ENCODE results near the gene LRRC18.

Gene LRRC18

DNA sequence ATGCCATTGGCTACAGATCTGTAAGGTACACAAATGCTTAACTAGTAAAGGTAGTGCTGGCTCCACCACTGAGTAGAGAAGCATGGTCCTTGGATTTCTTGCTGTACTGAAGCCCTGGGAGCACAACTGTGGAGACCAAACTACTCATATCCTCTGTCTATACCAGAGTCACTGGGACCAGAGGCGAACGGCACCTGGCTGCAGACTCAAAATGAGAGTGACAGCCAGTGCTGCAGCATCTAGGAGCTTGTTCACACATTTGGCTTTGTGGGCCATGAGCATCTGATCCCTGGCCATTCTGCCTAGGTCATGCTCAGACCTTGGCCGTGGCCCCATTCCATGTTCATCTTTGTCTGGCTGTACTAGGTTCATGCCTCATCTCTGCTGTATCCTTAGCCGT, 31.9 kb downstream of the LRRC18 start:
- CTCF ChIA-PET, result interaction anchor here (0.5 to 0.7 kb wide), 2 partner anchors 11 to 66 kb away, joined by 3 read pairs; no protein-coding TSS in a partner anchor

DNA sequence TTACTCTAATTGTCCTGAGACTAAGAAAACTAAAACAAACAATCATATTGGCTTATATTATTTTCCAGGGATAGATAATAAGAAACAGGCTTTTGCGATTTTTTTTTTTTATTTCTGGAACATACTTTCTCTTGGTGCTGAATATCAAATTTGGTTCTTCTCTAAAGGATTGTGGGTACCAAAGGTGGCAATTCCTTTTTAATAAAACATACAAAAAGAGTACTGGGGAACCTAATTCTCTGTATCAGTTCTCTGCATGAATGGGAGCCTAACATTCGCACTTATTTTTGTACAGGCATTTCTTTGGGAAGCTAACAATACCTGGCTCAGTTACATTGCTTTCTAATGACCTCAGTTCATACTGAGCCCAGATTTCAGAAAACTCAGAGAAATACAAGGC, 32.8 kb downstream of the LRRC18 start:
- no peak overlapping the region for H3K27ac ChIP-seq
- TF ChIP-seq, protein P1, sequence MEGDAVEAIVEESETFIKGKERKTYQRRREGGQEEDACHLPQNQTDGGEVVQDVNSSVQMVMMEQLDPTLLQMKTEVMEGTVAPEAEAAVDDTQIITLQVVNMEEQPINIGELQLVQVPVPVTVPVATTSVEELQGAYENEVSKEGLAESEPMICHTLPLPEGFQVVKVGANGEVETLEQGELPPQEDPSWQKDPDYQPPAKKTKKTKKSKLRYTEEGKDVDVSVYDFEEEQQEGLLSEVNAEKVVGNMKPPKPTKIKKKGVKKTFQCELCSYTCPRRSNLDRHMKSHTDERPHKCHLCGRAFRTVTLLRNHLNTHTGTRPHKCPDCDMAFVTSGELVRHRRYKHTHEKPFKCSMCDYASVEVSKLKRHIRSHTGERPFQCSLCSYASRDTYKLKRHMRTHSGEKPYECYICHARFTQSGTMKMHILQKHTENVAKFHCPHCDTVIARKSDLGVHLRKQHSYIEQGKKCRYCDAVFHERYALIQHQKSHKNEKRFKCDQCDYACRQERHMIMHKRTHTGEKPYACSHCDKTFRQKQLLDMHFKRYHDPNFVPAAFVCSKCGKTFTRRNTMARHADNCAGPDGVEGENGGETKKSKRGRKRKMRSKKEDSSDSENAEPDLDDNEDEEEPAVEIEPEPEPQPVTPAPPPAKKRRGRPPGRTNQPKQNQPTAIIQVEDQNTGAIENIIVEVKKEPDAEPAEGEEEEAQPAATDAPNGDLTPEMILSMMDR (conservative IDR thresholded peaks at IDR 0.05; ENCODE audit: low read depth), result no peak
- CTCF ChIA-PET, result interaction anchor here (0.5 to 0.7 kb wide), 2 partner anchors 10 to 749 kb away, joined by 3 to 5 read pairs; no protein-coding TSS in a partner anchor
- POLR2A ChIA-PET (ENCODE audit: low non-redundant PET), result no interaction called here
- no peak for DNase-seq (ENCODE audit: low spot score)

More for the DNA sequence above, 31.9 kb downstream of the LRRC18 start:
- no peak overlapping the region for H3K27ac ChIP-seq
- no peak for DNase-seq (ENCODE audit: low spot score)
- POLR2A ChIA-PET (ENCODE audit: low non-redundant PET), result no interaction called here
- TF ChIP-seq, protein P1 (conservative IDR thresholded peaks at IDR 0.05; ENCODE audit: low read depth), result no peak

- TF ChIP-seq, protein P1 (conservative IDR thresholded peaks at IDR 0.05; ENCODE audit: low read depth), result no peak
These were observed 34.3 kb downstream of the LRRC18 start for GRCh38 chr10:48905311-48905710.

GRCh38 chr10:48904861-48905260, 34.8 kb downstream of the LRRC18 start:
- POLR2A ChIA-PET (ENCODE audit: low non-redundant PET), result no interaction called here
- DNase-seq (ENCODE audit: low spot score), result no peak
- no peak overlapping the region for H3K27ac ChIP-seq
- TF ChIP-seq, protein P1 (conservative IDR thresholded peaks at IDR 0.05; ENCODE audit: low read depth), result no peak
- CTCF ChIA-PET, result no interaction called here

More at GRCh38 chr10:48905311-48905710, 34.3 kb downstream of the LRRC18 start:
- CTCF ChIA-PET, result no interaction called here
- POLR2A ChIA-PET (ENCODE audit: low non-redundant PET), result no interaction called here
- no peak for DNase-seq (ENCODE audit: low spot score)
- H3K27ac ChIP-seq, result no peak overlapping the region

DNA sequence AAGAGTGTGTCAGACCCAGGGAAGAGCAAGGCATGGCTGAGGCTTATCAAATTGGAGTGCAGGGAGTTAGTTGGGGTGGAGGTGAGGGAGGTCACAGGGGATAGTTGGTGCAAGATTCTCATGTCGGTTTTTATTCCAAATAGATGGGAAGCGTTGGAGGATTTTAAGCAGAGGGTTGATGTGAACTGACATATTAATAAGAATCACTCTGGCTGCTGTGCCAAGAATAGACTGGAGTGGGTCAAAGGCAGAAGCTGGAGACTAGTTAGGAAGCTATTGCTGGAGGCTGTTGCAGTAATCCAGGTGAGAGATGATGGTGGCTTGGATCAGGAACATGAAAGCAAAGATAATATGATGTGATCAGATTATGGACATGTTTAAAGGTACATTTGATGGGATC, 36.5 kb downstream of the LRRC18 start:
- ChIA-PET CTCF (no interaction called here), POLR2A (ENCODE audit: low non-redundant PET) (no interaction called here)
- no peak for DNase-seq (ENCODE audit: low spot score)
- H3K27ac ChIP-seq, result no peak overlapping the region
- TF ChIP-seq, protein P1 (conservative IDR thresholded peaks at IDR 0.05; ENCODE audit: low read depth), result no peak

- CTCF ChIA-PET, result interaction anchor here (0.7 kb wide), 1 partner anchor 74 kb away, joined by 4 read pairs; no protein-coding TSS in a partner anchor
These were observed 37.5 kb downstream of the LRRC18 start for GRCh38 chr10:48902096-48902495.

More at GRCh38 chr10:48902096-48902495, 37.5 kb downstream of the LRRC18 start:
- TF ChIP-seq, protein P1 (conservative IDR thresholded peaks at IDR 0.05; ENCODE audit: low read depth), result no peak
- POLR2A ChIA-PET (ENCODE audit: low non-redundant PET), result no interaction called here
- no peak overlapping the region for H3K27ac ChIP-seq
- DNase-seq (ENCODE audit: low spot score), result no peak
